ENCODE results near the gene DAB2IP. TPM values are rescaled to one million over a fixed set of nuclear protein-coding genes. Genes with fewer than 3 reads are reported as not detected.
A peak's percentile ranks its signal among the peaks of the same experiment; 100 is the strongest.

The DAB2IP gene
- total RNA-seq, 1 experiment from 2014 or later = 52.6 TPM

DNA sequence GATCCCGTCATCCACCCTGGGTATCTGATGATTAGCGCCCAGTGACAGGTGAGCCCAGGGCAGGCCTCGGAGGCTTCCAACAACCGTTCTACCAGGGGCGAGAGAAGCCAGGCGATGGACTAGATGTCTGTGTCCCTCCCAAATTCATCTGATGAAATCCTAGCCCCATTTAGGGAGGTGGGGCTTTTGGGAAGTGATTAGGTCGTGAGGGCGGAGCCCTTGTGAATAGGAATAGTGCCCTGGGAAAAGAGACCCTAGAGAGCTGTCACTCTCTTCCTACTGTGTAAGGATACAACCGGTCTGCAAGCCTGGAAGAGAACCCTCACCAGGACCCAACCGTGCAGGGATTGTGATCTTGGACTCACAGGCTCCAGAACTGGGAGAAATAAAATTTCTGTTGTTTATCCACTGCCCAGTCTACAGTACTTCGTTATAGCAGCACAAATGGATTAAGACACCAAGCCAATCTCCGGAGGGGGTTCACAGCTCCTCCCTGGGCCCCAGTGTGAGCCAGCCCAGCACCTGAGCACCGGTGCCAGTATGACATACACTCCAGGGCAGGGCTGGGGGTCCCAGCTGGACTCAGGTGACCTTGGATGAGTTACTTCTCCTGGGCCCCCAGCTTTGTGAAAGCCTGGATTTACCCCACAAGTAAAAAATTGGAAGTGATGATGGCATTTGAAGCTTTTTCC, 162.2 kb downstream of the DAB2IP start:
- TF ChIP-seq, protein P1, sequence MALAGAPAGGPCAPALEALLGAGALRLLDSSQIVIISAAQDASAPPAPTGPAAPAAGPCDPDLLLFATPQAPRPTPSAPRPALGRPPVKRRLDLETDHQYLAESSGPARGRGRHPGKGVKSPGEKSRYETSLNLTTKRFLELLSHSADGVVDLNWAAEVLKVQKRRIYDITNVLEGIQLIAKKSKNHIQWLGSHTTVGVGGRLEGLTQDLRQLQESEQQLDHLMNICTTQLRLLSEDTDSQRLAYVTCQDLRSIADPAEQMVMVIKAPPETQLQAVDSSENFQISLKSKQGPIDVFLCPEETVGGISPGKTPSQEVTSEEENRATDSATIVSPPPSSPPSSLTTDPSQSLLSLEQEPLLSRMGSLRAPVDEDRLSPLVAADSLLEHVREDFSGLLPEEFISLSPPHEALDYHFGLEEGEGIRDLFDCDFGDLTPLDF (CRISPR knock-in tag; IDR thresholded peaks at IDR 0.05) = no peak
- TF ChIP-seq, protein P2, sequence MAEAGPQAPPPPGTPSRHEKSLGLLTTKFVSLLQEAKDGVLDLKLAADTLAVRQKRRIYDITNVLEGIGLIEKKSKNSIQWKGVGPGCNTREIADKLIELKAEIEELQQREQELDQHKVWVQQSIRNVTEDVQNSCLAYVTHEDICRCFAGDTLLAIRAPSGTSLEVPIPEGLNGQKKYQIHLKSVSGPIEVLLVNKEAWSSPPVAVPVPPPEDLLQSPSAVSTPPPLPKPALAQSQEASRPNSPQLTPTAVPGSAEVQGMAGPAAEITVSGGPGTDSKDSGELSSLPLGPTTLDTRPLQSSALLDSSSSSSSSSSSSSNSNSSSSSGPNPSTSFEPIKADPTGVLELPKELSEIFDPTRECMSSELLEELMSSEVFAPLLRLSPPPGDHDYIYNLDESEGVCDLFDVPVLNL (CRISPR knock-in tag; IDR thresholded peaks at IDR 0.05; ENCODE audit: borderline replicate concordance, low read depth) = no peak
- TF ChIP-seq SMAD3 (CRISPR knock-in tag; IDR thresholded peaks at IDR 0.05; ENCODE audit: borderline replicate concordance) = no peak
- TF ChIP-seq, protein P3, sequence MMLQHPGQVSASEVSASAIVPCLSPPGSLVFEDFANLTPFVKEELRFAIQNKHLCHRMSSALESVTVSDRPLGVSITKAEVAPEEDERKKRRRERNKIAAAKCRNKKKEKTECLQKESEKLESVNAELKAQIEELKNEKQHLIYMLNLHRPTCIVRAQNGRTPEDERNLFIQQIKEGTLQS (CRISPR knock-in tag; conservative IDR thresholded peaks at IDR 0.05) = no peak
- TF ChIP-seq MXD4 (CRISPR knock-in tag; IDR thresholded peaks at IDR 0.05; ENCODE audit: borderline replicate concordance) = no peak
- TF ChIP-seq SMAD4 (CRISPR knock-in tag; IDR thresholded peaks at IDR 0.05) = no peak
- TF ChIP-seq RORB (CRISPR knock-in tag; IDR thresholded peaks at IDR 0.05) = no peak
- no peak for TF ChIP-seq ATF6 (CRISPR knock-in tag; IDR thresholded peaks at IDR 0.05)
- Mint-ChIP-seq H3K36me3 (no peaks in the 10 kb centered on the region), H3K27ac (no peak overlapping the region), H3K4me1 (peaks cover 45% of the 10 kb centered on the region), H3K27me3 (ENCODE audit: low read depth) (no peaks in the 10 kb centered on the region; the same call in 1 of the 2 replicates), H3K9me3 (no peaks in the 10 kb centered on the region), H3K4me3 (no peak overlapping the region)
- CTCF ChIA-PET = interaction anchor here (1.0 to 1.7 kb wide), 8 partner anchors 9 to 173 kb away, joined by 3 to 6 read pairs (median 4); no protein-coding TSS in a partner anchor
- DNase-seq (ENCODE audit: low spot score) (no peak), ATAC-seq (peak; percentile 43)
- POLR2A ChIA-PET = interaction anchor here (0.6 kb wide), 2 partner anchors 34 to 445 kb away, joined by 4 read pairs; no protein-coding TSS in a partner anchor

DNA sequence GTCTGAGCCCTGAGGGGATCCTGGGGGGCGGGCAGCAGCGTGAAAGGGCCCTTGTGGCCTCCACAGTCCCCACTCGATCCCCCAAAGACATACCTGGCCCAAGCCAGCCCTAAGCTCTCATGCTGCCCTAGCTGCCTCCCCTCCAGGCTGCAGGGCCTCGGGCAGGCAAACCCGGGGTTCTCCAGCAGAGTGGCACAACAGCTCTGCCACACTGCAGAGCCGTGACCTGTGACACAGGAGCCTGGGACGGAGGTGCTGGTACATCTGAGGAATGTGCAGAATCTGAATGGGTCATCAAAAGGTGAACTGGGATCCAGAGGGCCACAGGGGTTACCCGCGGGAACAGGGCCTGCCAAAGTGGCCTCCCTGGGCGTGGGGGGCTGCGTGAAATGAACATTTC, 163.2 kb downstream of the DAB2IP start:
- Mint-ChIP-seq H3K9me3 (no peaks in the 10 kb centered on the region), H3K27me3 (ENCODE audit: low read depth) (no peaks in the 10 kb centered on the region), H3K4me1 (peaks cover 55% of the 10 kb centered on the region), H3K36me3 (no peaks in the 10 kb centered on the region), H3K27ac (no peak overlapping the region), H3K4me3 (no peak overlapping the region)
- CTCF ChIA-PET = interaction anchor here (0.8 to 1.7 kb wide), 3 partner anchors 71 to 128 kb away, joined by 3 to 5 read pairs (median 4); no protein-coding TSS in a partner anchor
- DNase-seq (ENCODE audit: low spot score) = no peak
- POLR2A ChIA-PET = interaction anchor here (0.6 kb wide), 1 partner anchor 33 kb away, joined by 4 read pairs; no protein-coding TSS in a partner anchor
- ATAC-seq = no peak
- TF ChIP-seq JUN (CRISPR knock-in tag; IDR thresholded peaks at IDR 0.05) = no peak
- no peak for TF ChIP-seq ZNF416 (CRISPR knock-in tag; IDR thresholded peaks at IDR 0.05)
- no peak for TF ChIP-seq TP53 (CRISPR knock-in tag; IDR thresholded peaks at IDR 0.05)
- no peak for TF ChIP-seq ZNF396 (CRISPR knock-in tag; IDR thresholded peaks at IDR 0.05; ENCODE audit: borderline replicate concordance)
- TF ChIP-seq MYBL2 (CRISPR knock-in tag; IDR thresholded peaks at IDR 0.05) = no peak
- no peak for TF ChIP-seq CDX4 (CRISPR knock-in tag; IDR thresholded peaks at IDR 0.05; ENCODE audit: borderline replicate concordance)
- TF ChIP-seq, protein P4, sequence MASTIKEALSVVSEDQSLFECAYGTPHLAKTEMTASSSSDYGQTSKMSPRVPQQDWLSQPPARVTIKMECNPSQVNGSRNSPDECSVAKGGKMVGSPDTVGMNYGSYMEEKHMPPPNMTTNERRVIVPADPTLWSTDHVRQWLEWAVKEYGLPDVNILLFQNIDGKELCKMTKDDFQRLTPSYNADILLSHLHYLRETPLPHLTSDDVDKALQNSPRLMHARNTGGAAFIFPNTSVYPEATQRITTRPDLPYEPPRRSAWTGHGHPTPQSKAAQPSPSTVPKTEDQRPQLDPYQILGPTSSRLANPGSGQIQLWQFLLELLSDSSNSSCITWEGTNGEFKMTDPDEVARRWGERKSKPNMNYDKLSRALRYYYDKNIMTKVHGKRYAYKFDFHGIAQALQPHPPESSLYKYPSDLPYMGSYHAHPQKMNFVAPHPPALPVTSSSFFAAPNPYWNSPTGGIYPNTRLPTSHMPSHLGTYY (CRISPR knock-in tag; IDR thresholded peaks at IDR 0.05) = no peak
- TF ChIP-seq ZNF532 (CRISPR knock-in tag; IDR thresholded peaks at IDR 0.05; ENCODE audit: borderline replicate concordance) = no peak
